HCT116 (cell line): ENCODE results near the gene CCDC174.

Experiments used
- CTCF ChIP-seq, 3 experiments: fragments of 200-600 bp in 1 of 3; sonication (generic) in 1 of 3; IDR thresholded peaks in 2 of 3; conservative IDR thresholded peaks in 1 of 3; 2 replicates each; pipeline ENCODE4 v1.5.1; 2012 to 2017; ENCODE audit warnings: low read depth in 2 of 3, low read length in 2 of 3, antibody characterized with exemption in 1 of 3, borderline replicate concordance in 1 of 3, control low read depth in 1 of 3, mild to moderate bottlenecking in 1 of 3, mixed read lengths in 1 of 3, mixed run types in 1 of 3, moderate library complexity in 1 of 3; ENCODE audit not compliant: insufficient read depth in 1 of 3
- EZH2 ChIP-seq: fragments of 200-600 bp; sonication (generic); IDR thresholded peaks from 2 replicates; pipeline ENCODE4 v1.6.1; 2017; ENCODE audit warnings: antibody characterized with exemption, mixed run types
- EZH2phosphoT487 ChIP-seq: fragments of 200-600 bp; IDR thresholded peaks from 2 replicates; pipeline ENCODE4 v1.6.1; 2018; ENCODE audit warnings: antibody characterized with exemption, borderline replicate concordance
- JUND ChIP-seq: IDR thresholded peaks from 2 replicates; pipeline ENCODE4 v1.6.1; 2012
- MAX ChIP-seq: IDR thresholded peaks from 2 replicates; pipeline ENCODE4 v1.6.1; 2012
- POLR2A ChIP-seq: IDR thresholded peaks from 2 replicates; pipeline ENCODE4 v1.7.0; 2011; ENCODE audit warnings: borderline replicate concordance; ENCODE audit not compliant: insufficient read depth, insufficient read length; ENCODE audit errors: extremely low read depth
- POLR2AphosphoS5 ChIP-seq: IDR thresholded peaks from 2 replicates; pipeline ENCODE4 v1.6.1; 2011; ENCODE audit warnings: mild to moderate bottlenecking, low read depth, low read length, moderate library complexity
- RAD21 ChIP-seq: IDR thresholded peaks from 2 replicates; pipeline ENCODE4 v1.6.1; 2012; ENCODE audit warnings: low read depth, mild to moderate bottlenecking
- REST ChIP-seq: IDR thresholded peaks from 2 replicates; pipeline ENCODE4 v1.6.1; 2012; ENCODE audit warnings: low read depth
- SP1 ChIP-seq: IDR thresholded peaks from 2 replicates; pipeline ENCODE4 v1.6.1; 2012; ENCODE audit warnings: low read depth

- TF ChIP-seq CTCF (IDR thresholded peaks at IDR 0.05 in 2 of 3, conservative IDR thresholded peaks at IDR 0.05 in 1 of 3; ENCODE audit: borderline replicate concordance in 1 of 3, insufficient read depth in 1 of 3, low read depth in 2 of 3, low read length in 2 of 3), result no peak
- no peak for TF ChIP-seq POLR2AphosphoS5
- TF ChIP-seq EZH2, result no peak
- no peak for TF ChIP-seq REST
- TF ChIP-seq SP1, result no peak
- no peak for TF ChIP-seq POLR2A
- TF ChIP-seq JUND, result no peak
- TF ChIP-seq MAX, result no peak
- TF ChIP-seq EZH2phosphoT487, result no peak
- no peak for TF ChIP-seq RAD21
Observed at GRCh38 chr3:14650193-14650592, 1.4 kb upstream of the CCDC174 start.
